ENCODE measurements around the gene RNF13.
"Not testable (repeated sequence)": the region's sequence is repeated elsewhere in the genome, so short reads cannot be mapped to it uniquely, and the experiment has no call there.

The RNF13 gene

DNA sequence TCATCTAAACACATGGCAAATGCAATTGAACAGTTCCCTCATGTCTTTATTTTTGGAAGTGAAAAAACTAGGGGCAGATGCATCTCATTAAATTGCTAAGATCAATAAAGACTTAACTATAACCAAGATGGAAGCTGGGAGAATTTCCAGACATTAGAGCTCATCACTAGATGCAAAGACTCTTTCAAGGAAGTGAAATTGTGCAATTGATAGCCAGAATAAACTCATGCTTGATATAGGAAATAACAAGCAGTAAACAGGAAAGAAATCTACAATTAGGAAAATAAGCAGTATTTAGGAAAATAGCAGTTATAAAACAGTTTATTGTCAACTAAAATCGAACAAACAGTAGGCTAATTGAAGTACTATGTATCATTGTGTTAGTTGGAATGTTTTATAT, 11.8 kb upstream of the RNF13 start:
- no peak for DNase-seq (ENCODE audit: low spot score)

DNA sequence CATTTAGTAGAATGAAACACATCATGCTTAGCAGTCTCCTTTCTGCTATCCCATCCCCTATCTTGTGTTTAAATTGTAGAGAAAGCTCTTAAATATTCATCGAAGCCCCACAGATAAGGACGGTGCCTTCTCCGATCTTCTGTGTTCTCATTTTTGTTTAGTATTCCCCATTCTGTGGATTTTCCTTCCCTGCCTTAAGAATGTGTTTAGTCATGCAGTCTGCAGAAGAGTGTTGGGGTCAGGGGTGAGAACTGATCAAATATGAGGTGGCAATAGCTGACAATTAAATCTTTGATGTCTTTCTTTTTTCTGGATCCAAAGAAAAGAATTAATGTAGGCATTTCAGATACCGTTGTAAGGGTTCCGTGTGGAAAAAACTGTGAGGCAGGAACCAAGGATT, 11.4 kb upstream of the RNF13 start:
- no peak for DNase-seq (ENCODE audit: low spot score)

DNA sequence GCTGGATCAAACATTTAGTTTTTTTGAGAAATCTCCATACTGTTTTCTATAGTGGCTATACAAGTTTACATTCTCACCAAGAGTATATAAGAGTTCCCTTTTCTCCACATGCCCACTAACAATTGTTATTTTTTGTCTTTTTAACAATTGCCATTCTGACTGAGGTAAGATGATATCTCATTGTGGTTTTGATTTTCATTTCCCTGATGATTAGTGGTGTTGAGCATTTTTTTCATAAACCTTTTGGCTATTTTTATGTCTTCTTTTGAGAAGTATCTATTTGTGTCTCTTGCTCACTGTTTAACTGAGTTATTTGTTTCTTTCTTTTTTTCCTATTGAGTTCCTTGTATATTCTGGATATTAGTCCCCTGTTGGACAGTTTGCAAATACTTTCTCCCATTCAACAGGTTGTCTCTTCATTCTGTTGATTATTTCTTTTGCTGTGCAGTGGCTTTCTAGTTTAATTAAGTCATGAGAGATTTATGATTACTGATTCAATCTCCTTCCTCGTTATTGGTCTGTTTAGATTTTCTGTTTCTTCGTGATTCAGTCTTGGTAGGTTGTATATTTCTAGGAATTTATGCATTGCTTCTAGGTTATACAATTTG, 6.7 kb upstream of the RNF13 start:
- no peak for DNase-seq (ENCODE audit: low spot score)

DNA sequence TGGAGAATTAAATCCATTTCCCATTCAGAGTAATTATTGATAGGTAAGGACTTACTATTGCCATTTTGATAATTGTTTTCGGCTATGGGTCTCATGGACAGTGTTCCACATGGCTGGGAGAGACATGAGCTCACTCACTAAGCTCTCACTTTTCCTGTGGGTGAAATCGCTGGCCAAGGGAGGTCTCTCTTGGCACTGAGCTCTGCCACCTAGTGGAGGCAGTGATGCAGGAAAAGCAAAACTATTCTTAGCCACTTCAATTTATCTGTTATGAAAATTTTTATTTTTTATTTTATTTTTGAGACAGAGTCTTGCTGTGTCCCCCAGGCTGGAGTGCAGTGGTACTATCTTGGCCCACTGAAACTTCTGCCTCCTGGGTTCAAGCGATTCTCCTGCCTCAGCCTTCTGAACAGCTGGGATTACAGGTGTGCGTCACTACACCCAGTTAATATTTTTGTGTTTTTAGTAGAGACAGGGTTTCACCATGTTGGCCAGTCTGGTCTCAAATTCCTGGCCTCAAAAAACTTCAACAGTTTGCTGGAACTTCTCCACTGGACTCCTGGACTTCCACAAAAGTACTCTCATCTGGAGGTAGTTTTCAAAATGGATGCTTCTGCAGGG, 4.7 kb upstream of the RNF13 start:
- peak; percentile 83 for DNase-seq (ENCODE audit: low spot score)

DNA sequence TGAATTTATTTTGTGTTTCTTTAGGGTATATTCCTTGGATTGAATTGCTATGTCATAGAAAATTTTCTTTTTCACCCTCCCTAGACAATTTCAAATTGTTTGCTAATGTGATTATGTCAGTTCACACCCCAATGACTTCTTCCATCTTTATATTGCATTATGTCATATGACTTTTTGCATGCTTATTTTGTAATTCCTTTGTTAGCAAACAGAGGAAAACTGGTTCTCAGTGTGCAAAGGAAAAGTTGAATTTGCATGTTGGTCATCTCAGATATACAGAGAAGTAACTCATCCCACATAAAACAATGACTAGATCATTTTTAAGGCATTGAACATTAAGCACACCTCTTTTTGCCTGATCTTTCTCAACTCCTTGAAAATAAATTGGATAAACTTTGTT, 3.3 kb upstream of the RNF13 start:
- no peak for DNase-seq (ENCODE audit: low spot score)

DNA sequence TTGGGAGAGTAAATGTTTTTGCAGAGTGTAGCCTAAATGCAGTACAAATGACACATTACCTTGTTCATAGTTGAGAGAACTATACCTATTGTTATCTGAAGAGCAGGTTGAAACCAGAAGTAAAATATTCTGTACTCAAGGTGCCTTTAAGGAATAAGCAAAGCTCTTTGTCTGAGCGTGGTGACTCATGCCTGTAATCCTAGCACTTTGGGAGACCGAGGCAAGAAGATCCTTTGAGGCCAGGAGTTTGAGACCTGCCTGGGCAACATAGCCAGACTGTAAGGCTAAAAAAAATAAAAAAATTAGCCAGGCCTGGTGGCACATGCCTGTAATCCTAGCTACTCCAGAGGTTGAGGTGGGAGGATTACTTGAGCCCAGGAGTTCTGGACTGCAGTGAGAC, 2.2 kb upstream of the RNF13 start:
- no peak for DNase-seq (ENCODE audit: low spot score)

DNA sequence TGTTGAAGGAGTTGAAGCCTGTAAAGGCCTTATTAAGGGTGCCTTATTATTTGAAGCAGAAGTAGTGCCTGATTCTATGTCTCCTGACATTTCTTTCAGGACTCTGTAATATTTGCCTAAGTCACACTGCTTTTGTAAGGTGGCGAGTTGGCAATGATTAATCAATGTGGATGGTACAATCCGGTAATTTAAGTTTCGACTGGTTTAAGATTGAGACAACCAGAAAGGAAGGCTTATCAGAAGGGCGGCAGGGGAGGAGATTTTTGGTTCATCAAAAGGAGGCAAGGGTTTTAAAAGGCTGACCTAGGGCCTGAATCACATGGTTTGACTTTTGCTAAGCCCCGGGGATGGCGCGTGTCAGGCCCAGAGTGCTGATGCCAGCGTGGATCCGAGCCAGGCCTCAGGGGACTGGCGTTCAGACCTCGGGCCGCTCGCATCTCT, 830 bp upstream of the RNF13 start:
- DNase-seq (ENCODE audit: low spot score), result no peak

DNA sequence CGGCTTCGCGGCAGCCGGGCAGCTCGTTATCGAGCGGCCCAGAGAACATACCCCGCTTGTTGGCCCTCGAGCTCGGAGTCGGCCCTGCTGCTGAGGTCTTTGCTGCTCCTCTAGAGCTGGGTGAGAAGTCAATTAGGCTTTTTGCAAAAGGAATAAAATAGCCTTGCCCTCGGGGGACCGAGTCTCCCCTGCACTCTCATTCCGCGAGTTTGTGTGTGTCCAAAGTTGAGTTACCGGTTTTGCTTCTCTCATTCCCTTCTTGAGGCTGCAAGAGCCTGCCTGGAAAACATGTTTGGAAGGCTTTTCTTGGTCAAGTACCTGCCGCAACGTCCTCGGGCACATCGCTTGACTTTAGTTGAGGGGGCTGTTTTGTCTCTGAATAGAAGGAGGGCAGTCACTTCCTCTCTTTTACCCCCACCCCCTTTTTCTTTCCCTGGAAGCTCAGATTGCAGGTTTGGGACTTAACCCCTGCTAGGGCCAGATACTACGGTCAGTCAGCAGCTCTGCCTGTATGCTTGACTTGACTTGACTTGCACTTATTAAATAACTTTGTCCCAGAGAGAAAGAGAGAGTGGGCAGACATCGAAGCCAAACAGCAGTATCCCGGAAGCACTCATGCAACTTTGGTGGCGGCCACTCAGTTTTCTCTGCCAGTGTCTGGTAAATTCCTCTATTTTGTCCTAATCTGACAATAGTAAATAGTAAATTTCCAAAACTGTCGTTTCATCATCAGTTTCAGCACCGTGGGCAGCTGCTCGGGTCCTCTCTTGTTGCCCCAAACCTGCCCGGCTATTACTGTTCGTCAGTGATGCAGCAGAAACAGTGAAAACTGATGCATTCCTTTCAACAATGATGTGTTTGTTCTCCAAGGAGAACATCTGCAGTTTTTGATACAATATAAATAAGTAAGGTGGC, 609 bp downstream of the RNF13 start:
- DNase-seq (ENCODE audit: low spot score), result peak; percentile 40

DNA sequence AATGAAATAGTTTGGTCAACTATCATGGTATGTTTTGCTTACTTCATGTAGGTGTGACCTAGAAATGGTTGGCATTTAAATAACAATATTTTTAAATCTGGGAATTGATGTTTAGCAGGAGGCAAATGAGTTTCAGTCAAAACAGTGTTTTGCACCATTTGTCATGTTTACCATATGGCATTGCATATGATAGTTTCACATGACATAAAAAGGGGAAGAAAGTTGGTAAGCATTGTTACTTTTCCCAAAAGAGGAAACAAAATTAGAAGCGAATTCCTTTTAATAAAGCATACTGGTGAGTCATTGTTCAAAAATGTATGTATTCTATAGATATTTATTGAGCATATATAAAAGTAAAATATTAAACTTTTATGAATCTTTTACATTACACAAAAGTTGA, 2.3 kb downstream of the RNF13 start:
- no peak for DNase-seq (ENCODE audit: low spot score)

DNA sequence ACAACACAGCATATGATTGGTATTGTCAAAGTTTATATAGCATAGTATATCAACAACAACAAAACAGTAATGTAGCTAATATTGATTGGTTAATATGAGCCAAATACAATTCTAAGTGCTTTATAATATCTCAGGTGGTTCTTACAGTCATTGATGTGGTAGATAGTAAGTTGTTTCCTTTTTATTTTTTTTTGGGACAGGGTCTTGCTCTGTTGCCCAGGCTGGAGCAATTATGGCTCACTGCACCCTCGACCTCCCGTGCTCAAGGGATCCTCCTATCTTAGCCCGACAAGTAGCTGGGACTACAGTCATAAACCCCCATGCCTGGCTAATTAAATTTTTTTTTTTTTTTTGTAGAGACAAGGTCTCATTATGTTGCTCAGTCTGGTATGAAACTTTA, 2.7 kb downstream of the RNF13 start:
- DNase-seq (ENCODE audit: low spot score), result no peak

DNA sequence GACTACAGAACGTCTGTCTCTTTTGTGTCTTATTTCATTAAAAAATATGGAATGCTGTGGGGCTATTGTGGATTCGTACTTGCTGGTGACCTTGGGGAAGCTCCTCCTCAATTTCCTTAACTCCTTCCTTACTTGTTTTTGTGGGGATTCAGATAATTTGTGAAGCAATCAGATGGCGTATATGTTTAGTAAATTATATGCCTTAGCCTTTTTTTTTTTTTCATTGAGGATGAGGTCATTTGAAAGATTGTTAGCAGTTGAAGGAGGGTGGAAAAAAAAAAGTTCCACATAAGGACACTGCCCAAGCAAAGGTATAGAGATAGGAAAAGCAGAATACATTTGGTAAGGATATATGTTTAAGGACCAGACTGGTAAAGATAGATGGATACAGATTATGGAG, 3.3 kb downstream of the RNF13 start:
- no peak for DNase-seq (ENCODE audit: low spot score)

DNA sequence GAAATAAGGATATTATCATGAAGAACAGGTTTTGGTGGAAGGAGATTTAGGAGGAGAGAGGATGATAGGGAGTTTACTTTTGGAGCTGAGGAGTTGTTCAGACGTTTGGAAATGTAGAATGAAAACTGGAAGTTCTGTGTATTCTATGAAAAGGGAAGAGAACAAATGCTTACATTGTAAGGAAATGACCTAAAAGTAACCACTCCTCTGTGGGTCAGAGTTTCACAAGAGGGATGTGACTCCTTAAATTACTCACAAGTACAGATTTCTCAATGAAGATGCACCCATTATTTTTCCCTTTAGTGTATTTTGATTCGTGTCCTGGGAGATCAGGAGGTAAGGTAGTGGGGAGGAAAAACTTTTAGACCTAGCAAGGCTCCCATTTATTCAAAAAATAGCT, 4.0 kb downstream of the RNF13 start:
- DNase-seq (ENCODE audit: low spot score), result peak; percentile 33

DNA sequence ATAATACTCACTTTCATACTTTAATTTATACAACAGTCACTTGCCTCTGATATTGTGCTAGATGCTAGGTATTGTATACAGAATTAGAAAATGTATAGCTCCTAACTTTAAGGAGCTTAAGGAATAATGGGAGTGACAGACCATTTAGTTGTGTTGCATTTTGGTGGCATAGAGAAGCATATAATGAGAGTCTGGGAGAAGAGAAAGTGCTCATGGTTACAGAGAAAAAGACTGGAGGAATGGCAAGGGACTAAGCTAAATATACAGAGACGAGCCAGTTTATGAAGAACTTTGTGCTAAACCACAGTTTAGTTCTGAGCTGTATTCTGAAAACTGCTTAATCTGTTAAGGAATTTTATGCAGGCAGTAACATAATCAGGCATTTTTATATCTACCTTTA, 6.4 kb downstream of the RNF13 start:
- no peak for DNase-seq (ENCODE audit: low spot score)

DNA sequence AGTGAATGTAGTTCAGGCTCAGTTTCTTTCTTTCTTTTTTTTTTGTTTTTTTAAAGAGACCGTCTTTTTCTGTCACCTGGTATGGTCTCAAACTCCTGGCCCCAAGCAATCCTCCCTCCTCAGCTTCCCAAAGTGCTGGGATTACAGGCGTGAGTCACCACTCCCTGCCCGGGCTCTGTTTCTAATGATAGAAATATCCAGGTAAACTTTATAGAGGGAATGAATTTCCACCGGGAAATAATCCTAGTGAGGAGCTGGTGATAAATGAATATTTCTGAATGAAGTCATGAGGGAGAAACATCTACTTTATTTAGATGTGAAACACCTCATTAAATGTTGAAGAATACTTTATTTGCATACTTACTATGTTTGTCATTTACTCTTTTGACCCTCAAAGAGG, 7.2 kb downstream of the RNF13 start:
- peak; percentile 54 for DNase-seq (ENCODE audit: low spot score)

DNA sequence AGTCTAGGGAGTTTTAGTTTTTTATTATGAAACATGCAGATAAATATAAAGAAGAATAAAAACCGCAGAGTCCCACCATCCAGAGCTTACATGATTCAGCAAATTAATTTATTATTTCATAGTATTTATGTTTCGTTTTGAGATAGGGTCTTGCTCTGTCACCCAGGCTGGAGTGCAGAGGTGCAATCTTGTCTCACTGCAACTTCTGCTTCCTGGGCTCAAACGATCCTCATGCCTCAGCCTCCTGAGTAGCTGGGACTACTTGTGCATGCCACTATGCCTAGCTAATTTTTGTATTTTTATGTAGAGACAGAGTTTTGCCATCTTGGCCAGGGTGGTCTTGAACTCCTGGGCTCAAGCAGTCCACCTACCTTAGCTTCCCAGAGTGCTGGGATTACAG, 13.6 kb downstream of the RNF13 start:
- no peak for DNase-seq (ENCODE audit: low spot score)

DNA sequence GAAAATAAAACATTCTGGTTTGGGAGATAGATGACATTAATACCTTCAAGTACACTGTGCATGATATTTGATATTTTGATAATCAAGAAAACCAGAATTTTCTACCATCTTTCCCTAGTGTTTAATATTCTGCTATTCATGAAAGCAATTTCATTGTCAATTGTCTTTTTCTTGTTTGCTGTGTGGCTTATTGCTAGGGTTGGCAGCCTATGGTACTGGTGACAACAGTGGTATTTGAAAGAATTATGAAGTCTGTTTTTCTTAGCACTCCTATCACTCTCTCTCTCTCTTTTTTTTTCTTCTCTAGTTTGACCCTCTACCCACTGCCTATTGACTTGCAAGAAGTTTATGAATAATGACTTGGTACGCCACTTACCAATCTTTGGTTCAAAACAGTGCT, 15.4 kb downstream of the RNF13 start:
- no peak for DNase-seq (ENCODE audit: low spot score)

DNA sequence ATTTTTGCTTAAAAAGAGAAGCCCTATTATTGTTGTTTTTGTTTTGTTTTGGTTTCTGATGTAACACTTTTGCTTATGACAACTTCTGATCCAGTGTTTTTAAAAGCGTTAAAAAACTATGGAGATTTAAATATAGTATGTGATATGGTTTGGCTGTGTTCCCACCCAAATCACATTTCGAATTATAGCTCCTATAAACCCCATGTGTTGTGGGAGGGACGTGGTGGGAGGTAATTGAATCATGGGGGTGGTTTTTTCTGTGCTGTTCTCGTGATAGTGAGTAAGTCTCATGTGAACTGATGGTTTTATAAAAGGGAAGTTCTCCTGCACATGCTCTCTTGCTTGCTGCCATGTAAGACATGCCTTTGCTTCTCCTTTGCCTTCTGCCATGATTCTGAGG, 16.6 kb downstream of the RNF13 start:
- DNase-seq (ENCODE audit: low spot score), result not testable (repeated sequence)

DNA sequence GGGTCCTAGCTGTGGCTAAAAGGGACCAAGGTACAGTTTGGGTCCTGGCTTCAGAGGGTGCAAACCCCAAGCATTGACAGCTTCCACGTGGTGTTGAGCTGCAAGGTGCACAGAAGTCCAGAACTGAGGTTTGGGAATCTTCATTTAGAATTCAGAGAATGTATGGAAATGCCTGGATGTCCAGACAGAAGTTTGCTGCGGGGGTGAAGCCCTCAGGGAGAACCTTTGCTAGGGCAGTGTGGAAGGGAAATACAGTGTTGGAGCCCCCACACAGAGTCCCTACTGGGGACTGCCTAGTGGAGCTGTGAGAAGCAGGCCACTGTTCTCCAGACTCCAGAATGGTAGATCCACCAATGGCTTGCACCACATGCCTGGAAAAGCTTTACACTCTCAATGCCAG, 17.9 kb downstream of the RNF13 start:
- DNase-seq (ENCODE audit: low spot score), result no peak

DNA sequence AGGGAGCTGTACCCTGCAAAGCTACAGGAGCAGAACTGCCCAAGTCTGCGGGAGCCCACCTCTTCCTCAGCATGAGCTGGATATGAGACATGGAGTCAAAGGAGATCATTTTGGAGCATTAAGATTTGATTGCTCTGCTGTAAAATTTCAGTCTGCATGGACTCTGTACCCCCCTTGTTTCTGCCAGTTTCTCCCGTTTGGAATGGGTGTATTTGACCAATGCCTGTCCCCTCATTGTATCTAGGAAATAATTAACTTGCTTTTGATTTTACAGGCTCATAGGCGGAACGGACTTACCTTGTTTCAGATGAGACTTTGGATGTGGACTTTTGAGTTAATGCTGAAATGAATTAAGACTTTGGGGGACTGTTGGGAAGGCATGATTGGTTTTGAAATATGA, 18.3 kb downstream of the RNF13 start:
- DNase-seq (ENCODE audit: low spot score), result no peak

DNA sequence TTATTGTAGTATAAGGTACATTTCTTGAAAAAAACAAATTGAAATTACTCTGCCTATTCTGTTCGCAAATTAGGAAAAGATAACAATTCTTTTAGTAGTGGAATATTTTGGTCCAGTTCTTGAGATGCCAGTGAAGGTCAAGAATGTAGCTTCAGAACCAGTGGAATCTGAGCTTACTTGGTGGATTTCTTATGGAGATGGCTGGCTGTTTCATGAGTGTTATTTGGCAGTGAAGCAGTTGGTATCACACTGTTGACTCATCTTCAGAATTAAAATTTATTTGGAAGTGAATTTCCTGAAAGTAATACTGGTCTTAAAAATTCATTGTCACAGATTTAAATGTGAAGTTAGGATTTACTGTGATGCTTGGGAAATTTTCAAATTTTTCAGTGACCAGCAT, 19.1 kb downstream of the RNF13 start:
- DNase-seq (ENCODE audit: low spot score), result no peak

DNA sequence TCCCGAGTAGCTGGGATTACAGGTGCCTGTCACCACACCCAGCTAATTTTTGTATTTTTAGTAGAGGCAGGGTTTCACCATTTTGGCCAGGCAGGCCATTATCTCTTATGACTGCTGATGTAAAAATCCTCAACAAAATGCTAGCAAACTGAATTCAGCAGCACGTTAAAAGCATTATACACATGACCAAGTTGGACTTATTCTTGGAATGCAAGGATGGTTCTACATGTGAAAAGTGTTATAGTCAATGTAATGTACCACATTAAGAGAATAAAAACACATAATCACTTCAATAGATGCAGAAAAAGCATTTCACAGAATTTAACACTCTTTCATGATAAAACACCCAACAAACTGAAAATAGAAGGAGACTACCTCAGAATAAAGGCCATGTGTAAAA, 20.2 kb downstream of the RNF13 start:
- DNase-seq (ENCODE audit: low spot score), result no peak

DNA sequence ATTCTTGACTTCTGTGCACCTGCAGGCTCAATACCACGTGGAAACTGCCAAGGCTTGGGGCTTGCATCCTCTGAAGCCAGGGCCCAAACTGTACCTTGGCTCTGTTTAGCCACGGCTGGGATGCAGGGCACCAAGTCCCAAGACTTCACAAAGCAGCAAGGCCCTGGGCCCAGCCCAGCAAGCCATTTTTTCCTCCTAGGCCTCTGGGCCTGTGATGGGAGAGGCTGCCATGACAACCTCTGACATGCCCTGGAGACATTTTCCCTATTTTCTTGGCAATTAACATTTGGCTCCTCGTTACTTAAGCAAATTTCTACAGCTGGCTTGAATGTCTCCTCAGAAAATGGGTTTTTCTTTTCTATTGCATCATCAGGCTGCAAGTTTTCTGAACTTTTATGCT, 25.5 kb downstream of the RNF13 start:
- not testable (repeated sequence) for DNase-seq (ENCODE audit: low spot score)

DNA sequence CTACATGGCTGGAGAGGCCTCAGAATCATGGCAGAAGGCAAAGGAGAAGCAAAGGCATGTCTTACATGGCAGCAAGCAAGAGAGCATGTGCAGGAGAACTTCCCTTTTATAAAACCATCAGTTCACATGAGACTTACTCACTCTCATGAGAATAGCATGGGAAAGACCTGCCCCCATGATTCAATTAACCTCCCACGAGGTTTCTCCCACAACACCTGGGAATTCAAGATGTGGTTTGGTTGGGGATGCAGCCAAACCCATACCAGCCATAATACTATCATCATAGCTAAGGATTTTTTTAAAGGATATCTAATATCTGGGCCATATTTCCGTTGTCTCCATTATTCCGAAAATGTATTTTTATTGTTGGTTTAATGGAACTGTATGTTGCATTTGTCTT, 26.5 kb downstream of the RNF13 start:
- not testable (repeated sequence) for DNase-seq (ENCODE audit: low spot score)

Measured in kidney tubule cell (primary cell).